Sigmoid colon (tissue), 7 donors: ENCODE results near the gene FBXL7. TPM values are rescaled to one million over a fixed set of nuclear protein-coding genes. Genes with fewer than 3 reads are reported as not detected.

Experiments
- DNase-seq: peaks from one replicate; pipeline ENCODE4 v3.0.0-alpha.2; 2019
- H3K27ac ChIP-seq, 4 donors: fragments of 200-600 bp; sonication (generic); one replicate each; pipeline ENCODE4 v1.5.1; 2016 to 2019; ENCODE audit warnings: mild to moderate bottlenecking in 1 of 4
- H3K27me3 ChIP-seq, 3 donors: fragments of 200-600 bp; sonication (generic); one replicate each; pipeline ENCODE4 v1.5.1; 2019; ENCODE audit warnings: mild to moderate bottlenecking in 1 of 3
- H3K36me3 ChIP-seq, 4 donors: fragments of 200-600 bp; sonication (generic); one replicate each; pipeline ENCODE4 v1.5.1; 2016 to 2019
- H3K4me1 ChIP-seq, 4 donors: fragments of 200-600 bp; sonication (generic); one replicate each; pipeline ENCODE4 v1.5.1; 2017 to 2019
- H3K4me3 ChIP-seq, 4 donors: fragments of 200-600 bp; sonication (generic); one replicate each; pipeline ENCODE4 v1.5.1; 2017 to 2019; ENCODE audit warnings: mild to moderate bottlenecking in 2 of 4, moderate library complexity in 1 of 4
- H3K9me3 ChIP-seq, 4 donors: fragments of 200-600 bp in 3 of 4; sonication (generic) in 3 of 4; one replicate each; pipeline versions ENCODE4 v1.5.1 to v1.6.1; 2013 to 2019
- CTCF ChIP-seq, 4 experiments: fragments of 450-650 bp in 3 of 4; fragments of 200-600 bp in 1 of 4; IDR thresholded peaks; one replicate each; pipeline ENCODE4 v1.5.1; 2016 to 2019; ENCODE audit warnings: antibody characterized with exemption in 4 of 4, mild to moderate bottlenecking in 3 of 4, moderate library complexity in 2 of 4
- EP300 ChIP-seq, 4 donors: sonication (generic); formaldehyde crosslinking; IDR thresholded peaks; one replicate each; pipeline ENCODE4 v1.6.1; 2017; ENCODE audit warnings: antibody characterized with exemption in 4 of 4
- POLR2A ChIP-seq, 2 donors: fragments of 450-650 bp; IDR thresholded peaks; one replicate each; pipeline ENCODE4 v1.6.1; 2016; ENCODE audit warnings: antibody characterized with exemption in 2 of 2, mild to moderate bottlenecking in 2 of 2, moderate library complexity in 2 of 2
- POLR2AphosphoS5 ChIP-seq, 4 donors: sonication (generic); formaldehyde crosslinking; IDR thresholded peaks; one replicate each; pipeline ENCODE4 v1.6.1; 2017; ENCODE audit warnings: antibody characterized with exemption in 4 of 4
- whole genome bisulfite sequencing, 2 donors: extraction: QIAGEN DNeasy Blood & Tissue Kit; methylation state at CpG; one replicate each; pipeline ENCODE4 v1.1.7; 2013; 5-methylcytosine and 5-hydroxymethylcytosine counted together
- intact Hi-C: fragments of 100-400 bp; cut with DNase I; formaldehyde crosslinking; loops from one replicate; pipeline ENCODE4 v1.15.1; 2023
- polyA plus RNA-seq, 3 donors: library from polyadenylated mRNA; stranded (reverse); fragments of 200-250 nt; gene quantifications; one replicate each; pipeline ENCODE4 v1.2.3, GENCODE V29; 2013
- total RNA-seq, 4 donors: library from RNA; depleted of rRNA; stranded (reverse); fragments of >200 nt; gene quantifications; one replicate each; pipeline ENCODE4 v1.1.0, GENCODE V29; 2016
- donor health status: healthy with polysubstance abuse.
- donor health status: Bipolar disorder and iron deficiency.
- donor health status: healthy.

Gene FBXL7
- total and polyA plus RNA-seq, 7 donors = 0.92 to 44.3 (median 18.2) TPM

- no peaks in the 10 kb centered on the region for H3K9me3 ChIP-seq
- WGBS, 2 donors = 66 to 79% methylated on average over 3 of the region's 3 CpGs
- TF ChIP-seq POLR2A (IDR thresholded peaks at IDR 0.05) = no peak
- TF ChIP-seq POLR2AphosphoS5 (IDR thresholded peaks at IDR 0.05) = no peak
- TF ChIP-seq CTCF (IDR thresholded peaks at IDR 0.05) = no peak
- H3K4me1 ChIP-seq = peaks cover 0 to 13% (median 6%) of the 10 kb centered on the region in 4 donors
- H3K36me3 ChIP-seq = no peaks in the 10 kb centered on the region
- intact Hi-C loops = no loop called here
- no peaks in the 10 kb centered on the region for H3K27me3 ChIP-seq
- no peak overlapping the region for H3K27ac ChIP-seq
- H3K4me3 ChIP-seq = no peak overlapping the region
- DNase-seq = no peak
Observed at GRCh38 chr5:15560421-15560820, 60.4 kb downstream of the FBXL7 start.

GRCh38 chr5:15564523-15564922, 64.5 kb downstream of the FBXL7 start:
- WGBS, 2 donors = 90 to 91% methylated on average over 4 of the region's 4 CpGs
- H3K9me3 ChIP-seq = no peaks in the 10 kb centered on the region
- no peak overlapping the region for H3K4me3 ChIP-seq
- H3K27ac ChIP-seq = no peak overlapping the region
- TF ChIP-seq POLR2AphosphoS5 (IDR thresholded peaks at IDR 0.05) (no peak), EP300 (IDR thresholded peaks at IDR 0.05) (no peak), POLR2A (IDR thresholded peaks at IDR 0.05) (no peak), CTCF (IDR thresholded peaks at IDR 0.05) (no peak)
- intact Hi-C loops = no loop called here
- no peaks in the 10 kb centered on the region for H3K27me3 ChIP-seq
- H3K4me1 ChIP-seq = peaks cover 0 to 16% (median 7%) of the 10 kb centered on the region in 4 donors
- H3K36me3 ChIP-seq = no peaks in the 10 kb centered on the region
- DNase-seq = no peak

GRCh38 chr5:15564957-15565356, 65.0 kb downstream of the FBXL7 start:
- Histone ChIP-seq H3K4me1 (peaks cover 0 to 16% (median 7%) of the 10 kb centered on the region in 4 donors), H3K36me3 (no peaks in the 10 kb centered on the region), H3K27ac (no peak overlapping the region), H3K27me3 (no peaks in the 10 kb centered on the region), H3K9me3 (no peaks in the 10 kb centered on the region), H3K4me3 (no peak overlapping the region)
- no peak for DNase-seq
- TF ChIP-seq CTCF (IDR thresholded peaks at IDR 0.05) = no peak
- TF ChIP-seq POLR2AphosphoS5 (IDR thresholded peaks at IDR 0.05) = no peak
- TF ChIP-seq POLR2A (IDR thresholded peaks at IDR 0.05) = no peak
- TF ChIP-seq EP300 (IDR thresholded peaks at IDR 0.05) = no peak
- intact Hi-C loops = no loop called here
- WGBS, 2 donors = 92 to 97% methylated on average over 1 of the region's 1 CpG

GRCh38 chr5:15566306-15566705, 66.3 kb downstream of the FBXL7 start:
- H3K27ac ChIP-seq = no peak overlapping the region
- intact Hi-C loops = no loop called here
- H3K4me1 ChIP-seq = peaks cover 0 to 16% (median 7%) of the 10 kb centered on the region in 4 donors
- no peak for TF ChIP-seq POLR2AphosphoS5 (IDR thresholded peaks at IDR 0.05)
- TF ChIP-seq EP300 (IDR thresholded peaks at IDR 0.05) = no peak
- no peak for TF ChIP-seq CTCF (IDR thresholded peaks at IDR 0.05)
- no peak for TF ChIP-seq POLR2A (IDR thresholded peaks at IDR 0.05)
- H3K27me3 ChIP-seq = no peaks in the 10 kb centered on the region
- no peaks in the 10 kb centered on the region for H3K9me3 ChIP-seq
- no peak overlapping the region for H3K4me3 ChIP-seq
- 82 to 89% methylated on average over 4 of the region's 4 CpGs for WGBS, 2 donors
- DNase-seq = no peak
- no peaks in the 10 kb centered on the region for H3K36me3 ChIP-seq

- Histone ChIP-seq H3K27me3 (no peaks in the 10 kb centered on the region), H3K4me1 (peaks cover 0 to 16% (median 7%) of the 10 kb centered on the region in 4 donors), H3K36me3 (no peaks in the 10 kb centered on the region), H3K27ac (no peak overlapping the region), H3K4me3 (no peak overlapping the region), H3K9me3 (no peaks in the 10 kb centered on the region)
- DNase-seq = no peak
- no peak for TF ChIP-seq EP300 (IDR thresholded peaks at IDR 0.05)
- no peak for TF ChIP-seq POLR2A (IDR thresholded peaks at IDR 0.05)
- no peak for TF ChIP-seq POLR2AphosphoS5 (IDR thresholded peaks at IDR 0.05)
- no peak for TF ChIP-seq CTCF (IDR thresholded peaks at IDR 0.05)
- intact Hi-C loops = no loop called here
Observed at GRCh38 chr5:15566789-15567188, 66.8 kb downstream of the FBXL7 start.
